ENCODE measurements around the gene BORCS5. TPM values are rescaled to one million over a fixed set of nuclear protein-coding genes. Genes with fewer than 3 reads are reported as not detected.
A peak's percentile ranks its signal among the peaks of the same experiment; 100 is the strongest.

BORCS5 gene
- total and polyA plus RNA-seq, 7 donors, result 4.3 to 13.3 (median 11.0) TPM

GRCh38 chr12:12461923-12462315 lies 105.0 kb downstream of the BORCS5 start:
- no peak overlapping the region for H3K27ac ChIP-seq
- WGBS, 3 donors, result 87 to 95% (median 93%) methylated on average over 5 of the region's 5 CpGs
- H3K4me3 ChIP-seq, result no peak overlapping the region
- ATAC-seq (no peak), DNase-seq (no peak)
- intact Hi-C loops (cut with DNase I), result no loop called here
- no peak for TF ChIP-seq CTCF (IDR thresholded peaks at IDR 0.05)
- H3K27me3 ChIP-seq (ENCODE audit: insufficient read depth in 3 of 3, low read length in 2 of 3), result no peaks in the 10 kb centered on the region
- H3K36me3 ChIP-seq (ENCODE audit: insufficient read depth in 1 of 2, low read depth in 1 of 2), result peaks cover 0 to 13% of the 10 kb centered on the region in 2 donors
- no peaks in the 10 kb centered on the region for H3K9me3 ChIP-seq
- H3K4me1 ChIP-seq, result no peaks in the 10 kb centered on the region

GRCh38 chr12:12465522-12465921 lies 108.6 kb downstream of the BORCS5 start:
- Histone ChIP-seq H3K9me3 (no peaks in the 10 kb centered on the region), H3K27me3 (ENCODE audit: insufficient read depth in 3 of 3, low read length in 2 of 3) (no peaks in the 10 kb centered on the region), H3K4me1 (peaks cover 4% of the 10 kb centered on the region), H3K27ac (no peak overlapping the region), H3K4me3 (no peak overlapping the region), H3K36me3 (ENCODE audit: insufficient read depth in 1 of 2, low read depth in 1 of 2) (peaks cover 0 to 13% of the 10 kb centered on the region in 2 donors)
- 92 to 97% (median 96%) methylated on average over 20 of the region's 20 CpGs for WGBS, 3 donors
- no peak for ATAC-seq
- no peak for DNase-seq
- TF ChIP-seq CTCF (IDR thresholded peaks at IDR 0.05), result no peak
- intact Hi-C loops (cut with DNase I), result no loop called here

- Histone ChIP-seq H3K9me3 (no peaks in the 10 kb centered on the region), H3K4me1 (peaks cover 4% of the 10 kb centered on the region), H3K4me3 (no peak overlapping the region), H3K27ac (no peak overlapping the region), H3K36me3 (ENCODE audit: insufficient read depth in 1 of 2, low read depth in 1 of 2) (peaks cover 0 to 13% of the 10 kb centered on the region in 2 donors), H3K27me3 (ENCODE audit: insufficient read depth in 3 of 3, low read length in 2 of 3) (no peaks in the 10 kb centered on the region)
- 78 to 95% (median 94%) methylated on average over 7 of the region's 7 CpGs for WGBS, 3 donors
- no peak for DNase-seq
- no peak for ATAC-seq
- intact Hi-C loops (cut with DNase I), result no loop called here
- TF ChIP-seq CTCF (IDR thresholded peaks at IDR 0.05), result no peak
Observed at GRCh38 chr12:12466157-12466556, 109.3 kb downstream of the BORCS5 start.

- intact Hi-C loops (cut with DNase I), result no loop called here
Observed at GRCh38 chr12:12467264-12467663, 110.4 kb downstream of the BORCS5 start.

More at GRCh38 chr12:12467264-12467663, 110.4 kb downstream of the BORCS5 start:
- ATAC-seq (peak; percentile 59 to 73 (median 72)), DNase-seq (no peak)
- Histone ChIP-seq H3K4me3 (no peak overlapping the region), H3K9me3 (no peaks in the 10 kb centered on the region), H3K36me3 (ENCODE audit: insufficient read depth in 1 of 2, low read depth in 1 of 2) (peaks cover 0 to 9% of the 10 kb centered on the region in 2 donors), H3K27me3 (ENCODE audit: insufficient read depth in 3 of 3, low read length in 2 of 3) (no peaks in the 10 kb centered on the region), H3K4me1 (peaks cover 4% of the 10 kb centered on the region), H3K27ac (no peak overlapping the region)
- 42 to 63% (median 45%) methylated on average over 6 of the region's 6 CpGs for WGBS, 3 donors
- no peak for TF ChIP-seq CTCF (IDR thresholded peaks at IDR 0.05)

Data from psoas muscle (tissue), 8 donors.